ENCODE measurements around the gene OR10H3. TPM values are rescaled to one million over a fixed set of nuclear protein-coding genes. Genes with fewer than 3 reads are reported as not detected.

OR10H3 gene
- total RNA-seq (ENCODE audit: low replicate concordance), result not detected in 2 replicates

GRCh38 chr19:15737722-15738121, at the start of gene OR10H3:
Gene OR10H3 (plus strand): TSS chr19:15737985. CDS start chr19:15741393, 3,408 bp downstream.
- Histone ChIP-seq H3K27me3 (no peaks in the 10 kb centered on the region), H3K4me3 (no peak within 1 kb of the TSS), H3F3A (ENCODE audit: low read depth) (no peaks in the 10 kb centered on the region), H3K4me1 (no peaks in the 10 kb centered on the region), H3K4me2 (no peak within 1 kb of the TSS), H3K9me3 (ENCODE audit: low read depth) (peaks cover 15% of the 10 kb centered on the region), H3K36me3 (no peaks in the 10 kb centered on the region), H2AFZ (replicated peaks) (no peak within 1 kb of the TSS), H3K79me2 (ENCODE audit: low read depth) (no peaks in the 10 kb centered on the region), H3K9ac (no peak within 1 kb of the TSS), H3K27ac (no peak within 1 kb of the TSS), H4K20me1 (ENCODE audit: low read depth) (no peaks in the 10 kb centered on the region)
- H3K9me3 Mint-ChIP-seq, result peaks cover 13% of the 10 kb centered on the region
- H3K4me3 Mint-ChIP-seq, result no peak within 1 kb of the TSS
- TF ChIP-seq CTCF (IDR thresholded peaks at IDR 0.05), result no peak
- TF ChIP-seq EZH2phosphoT487 (IDR thresholded peaks at IDR 0.05), result no peak
- no peak for TF ChIP-seq EZH2 (IDR thresholded peaks at IDR 0.05)
- no peaks in the 10 kb centered on the region for H3K36me3 Mint-ChIP-seq
- peaks cover 2% of the 10 kb centered on the region for H3K27me3 Mint-ChIP-seq (ENCODE audit: insufficient read depth, low read depth)
- no peak within 1 kb of the TSS for H3K27ac Mint-ChIP-seq
- no peak for DNase-seq (ENCODE audit: low spot score)
- H3K4me1 Mint-ChIP-seq, result no peaks in the 10 kb centered on the region

- TF ChIP-seq EZH2 (IDR thresholded peaks at IDR 0.05) (no peak), CTCF (IDR thresholded peaks at IDR 0.05) (no peak), EZH2phosphoT487 (IDR thresholded peaks at IDR 0.05) (no peak)
- Mint-ChIP-seq H3K27ac (no peak overlapping the region), H3K4me3 (no peak overlapping the region), H3K9me3 (peaks cover 24% of the 10 kb centered on the region), H3K4me1 (no peaks in the 10 kb centered on the region), H3K36me3 (no peaks in the 10 kb centered on the region), H3K27me3 (ENCODE audit: insufficient read depth, low read depth) (no peaks in the 10 kb centered on the region)
- Histone ChIP-seq H3K27ac (no peak overlapping the region), H3K9ac (no peak overlapping the region), H3K4me3 (no peak overlapping the region), H3K36me3 (no peaks in the 10 kb centered on the region), H3K27me3 (no peaks in the 10 kb centered on the region), H3K4me1 (no peaks in the 10 kb centered on the region), H2AFZ (replicated peaks) (no peak overlapping the region), H3F3A (ENCODE audit: low read depth) (no peaks in the 10 kb centered on the region), H3K4me2 (no peak overlapping the region), H3K79me2 (ENCODE audit: low read depth) (no peaks in the 10 kb centered on the region), H4K20me1 (ENCODE audit: low read depth) (no peaks in the 10 kb centered on the region), H3K9me3 (ENCODE audit: low read depth) (peaks cover 15% of the 10 kb centered on the region)
- DNase-seq (ENCODE audit: low spot score), result no peak
Observed at GRCh38 chr19:15696654-15697194, 41.1 kb upstream of the OR10H3 start.

GRCh38 chr19:15701757-15702533, 35.8 kb upstream of the OR10H3 start:
- H3K36me3 Mint-ChIP-seq, result no peaks in the 10 kb centered on the region
- no peak overlapping the region for H3K27ac Mint-ChIP-seq
- Histone ChIP-seq H3K4me3 (no peak overlapping the region), H3K36me3 (no peaks in the 10 kb centered on the region), H3K27ac (no peak overlapping the region), H3K4me1 (no peaks in the 10 kb centered on the region), H3K79me2 (ENCODE audit: low read depth) (no peaks in the 10 kb centered on the region), H2AFZ (replicated peaks) (no peak overlapping the region), H3K27me3 (no peaks in the 10 kb centered on the region), H3F3A (ENCODE audit: low read depth) (no peaks in the 10 kb centered on the region), H3K9ac (no peak overlapping the region), H4K20me1 (ENCODE audit: low read depth) (no peaks in the 10 kb centered on the region), H3K9me3 (ENCODE audit: low read depth) (peaks cover 22% of the 10 kb centered on the region), H3K4me2 (no peak overlapping the region)
- TF ChIP-seq CTCF (IDR thresholded peaks at IDR 0.05) (no peak), EZH2phosphoT487 (IDR thresholded peaks at IDR 0.05) (no peak), EZH2 (IDR thresholded peaks at IDR 0.05) (no peak)
- no peaks in the 10 kb centered on the region for H3K27me3 Mint-ChIP-seq (ENCODE audit: insufficient read depth, low read depth)
- H3K4me1 Mint-ChIP-seq, result no peaks in the 10 kb centered on the region
- H3K4me3 Mint-ChIP-seq, result no peak overlapping the region
- no peak for DNase-seq (ENCODE audit: low spot score)
- peaks cover 20% of the 10 kb centered on the region for H3K9me3 Mint-ChIP-seq
